Measurements from ENCODE around the gene STAC2. TPM values are rescaled to one million over a fixed set of nuclear protein-coding genes. Genes with fewer than 3 reads are reported as not detected.

The STAC2 gene
- total and polyA plus RNA-seq, 2 of the 13 experiments (the other 11 are each of a cell fraction or from before 2014, with no cell fraction given), result not detected

DNA sequence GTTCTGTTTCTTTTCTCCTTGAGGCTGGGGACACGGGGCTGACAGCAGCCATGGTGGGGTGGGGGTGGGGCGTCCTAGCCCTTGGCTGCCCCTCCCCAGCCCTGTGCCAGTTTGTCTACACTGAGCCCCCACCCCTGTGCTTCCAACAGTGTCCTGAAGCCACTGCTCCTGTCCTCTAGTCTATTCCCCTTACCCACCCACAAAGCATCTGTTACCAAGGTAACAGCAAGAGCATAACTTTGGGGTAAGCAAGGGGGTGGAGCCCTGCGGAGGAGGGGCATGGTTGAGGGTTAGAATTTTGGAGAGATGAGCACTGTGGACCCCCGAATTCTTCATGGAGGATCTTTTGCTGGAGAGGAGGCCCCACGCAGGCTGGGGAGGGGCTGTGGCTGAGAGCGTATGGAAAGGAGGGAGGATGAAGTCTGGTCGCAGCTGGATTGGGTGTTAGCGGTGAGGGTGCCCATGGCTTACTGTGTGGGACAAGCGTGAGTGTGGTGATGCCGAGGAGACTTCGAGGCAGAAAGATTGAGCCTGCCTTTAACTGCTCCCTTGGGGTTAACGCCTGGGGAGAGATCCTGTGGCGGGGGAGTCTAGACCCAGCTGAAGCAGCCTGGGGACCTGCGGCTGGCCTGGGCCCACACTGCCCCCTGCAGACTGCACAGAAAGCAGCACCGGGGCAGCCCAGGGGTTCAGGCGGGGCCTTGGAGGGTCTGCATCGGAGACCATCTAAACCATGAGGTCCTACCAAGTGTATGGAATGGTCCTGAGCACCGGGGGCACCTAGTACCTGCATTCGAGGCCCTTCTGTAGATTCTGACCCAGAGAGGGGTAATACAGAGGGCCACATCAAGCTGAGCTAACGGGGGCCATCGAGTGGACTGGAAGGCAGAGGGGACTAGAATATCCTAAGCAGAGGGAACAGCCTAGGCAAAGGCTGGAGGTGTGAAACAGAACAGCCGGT is 6.1 kb upstream of the STAC2 start (continued):
- TF ChIP-seq ARNT2 (CRISPR knock-in tag; IDR thresholded peaks at IDR 0.05; ENCODE audit: low read depth), result no peak
- TF ChIP-seq, protein P1, sequence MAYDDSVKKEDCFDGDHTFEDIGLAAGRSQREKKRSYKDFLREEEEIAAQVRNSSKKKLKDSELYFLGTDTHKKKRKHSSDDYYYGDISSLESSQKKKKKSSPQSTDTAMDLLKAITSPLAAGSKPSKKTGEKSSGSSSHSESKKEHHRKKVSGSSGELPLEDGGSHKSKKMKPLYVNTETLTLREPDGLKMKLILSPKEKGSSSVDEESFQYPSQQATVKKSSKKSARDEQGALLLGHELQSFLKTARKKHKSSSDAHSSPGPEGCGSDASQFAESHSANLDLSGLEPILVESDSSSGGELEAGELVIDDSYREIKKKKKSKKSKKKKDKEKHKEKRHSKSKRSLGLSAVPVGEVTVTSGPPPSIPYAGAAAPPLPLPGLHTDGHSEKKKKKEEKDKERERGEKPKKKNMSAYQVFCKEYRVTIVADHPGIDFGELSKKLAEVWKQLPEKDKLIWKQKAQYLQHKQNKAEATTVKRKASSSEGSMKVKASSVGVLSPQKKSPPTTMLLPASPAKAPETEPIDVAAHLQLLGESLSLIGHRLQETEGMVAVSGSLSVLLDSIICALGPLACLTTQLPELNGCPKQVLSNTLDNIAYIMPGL (CRISPR knock-in tag; IDR thresholded peaks at IDR 0.05; ENCODE audit: borderline replicate concordance in 1 of 2, low read depth in 1 of 2), result peak in 1 of 2 experiments; percentile 49; a peak in 1 of 4 replicates
- TF ChIP-seq ZNF598 (CRISPR knock-in tag; IDR thresholded peaks at IDR 0.05; ENCODE audit: borderline replicate concordance), result no peak
- 0 out of 2 replicates have a peak, but pooled peaks have one; percentile 25 for TF ChIP-seq ZBTB7B (CRISPR knock-in tag; IDR thresholded peaks at IDR 0.05)
- no peak for TF ChIP-seq MBNL3 (CRISPR knock-in tag; conservative IDR thresholded peaks at IDR 0.05)
- no peak for TF ChIP-seq EEA1 (CRISPR knock-in tag; IDR thresholded peaks at IDR 0.05; ENCODE audit: borderline replicate concordance)
- TF ChIP-seq ZNF724P (CRISPR knock-in tag; IDR thresholded peaks at IDR 0.05; ENCODE audit: borderline replicate concordance), result no peak
- no peak for TF ChIP-seq ZNF446 (CRISPR knock-in tag; IDR thresholded peaks at IDR 0.05)
- TF ChIP-seq ZNF616 (CRISPR knock-in tag; IDR thresholded peaks at IDR 0.05; ENCODE audit: low read depth), result no peak
- TF ChIP-seq NCOR1 (IDR thresholded peaks at IDR 0.05; ENCODE audit: borderline replicate concordance, low read length), result no peak
- no peak for TF ChIP-seq KAT7 (CRISPR knock-in tag; IDR thresholded peaks at IDR 0.05; ENCODE audit: borderline replicate concordance)
- no peak for TF ChIP-seq DNMT1 (CRISPR knock-in tag; IDR thresholded peaks at IDR 0.05)
- TF ChIP-seq TGIF2 (CRISPR knock-in tag; IDR thresholded peaks at IDR 0.05), result no peak
- TF ChIP-seq REXO4 (CRISPR knock-in tag; IDR thresholded peaks at IDR 0.05; ENCODE audit: borderline replicate concordance), result no peak
- peak; percentile 52; the same call in 1 of the 2 replicates for TF ChIP-seq NRL (CRISPR knock-in tag; IDR thresholded peaks at IDR 0.05; ENCODE audit: borderline replicate concordance)
- TF ChIP-seq, protein P2, sequence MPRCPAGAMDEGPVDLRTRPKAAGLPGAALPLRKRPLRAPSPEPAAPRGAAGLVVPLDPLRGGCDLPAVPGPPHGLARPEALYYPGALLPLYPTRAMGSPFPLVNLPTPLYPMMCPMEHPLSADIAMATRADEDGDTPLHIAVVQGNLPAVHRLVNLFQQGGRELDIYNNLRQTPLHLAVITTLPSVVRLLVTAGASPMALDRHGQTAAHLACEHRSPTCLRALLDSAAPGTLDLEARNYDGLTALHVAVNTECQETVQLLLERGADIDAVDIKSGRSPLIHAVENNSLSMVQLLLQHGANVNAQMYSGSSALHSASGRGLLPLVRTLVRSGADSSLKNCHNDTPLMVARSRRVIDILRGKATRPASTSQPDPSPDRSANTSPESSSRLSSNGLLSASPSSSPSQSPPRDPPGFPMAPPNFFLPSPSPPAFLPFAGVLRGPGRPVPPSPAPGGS (CRISPR knock-in tag; IDR thresholded peaks at IDR 0.05), result peak; percentile 42; the same call in 1 of the 2 replicates
- no peak; the same call in 1 of the 2 replicates for TF ChIP-seq ZNF83 (CRISPR knock-in tag; IDR thresholded peaks at IDR 0.05; ENCODE audit: borderline replicate concordance)
- TF ChIP-seq, protein P3, sequence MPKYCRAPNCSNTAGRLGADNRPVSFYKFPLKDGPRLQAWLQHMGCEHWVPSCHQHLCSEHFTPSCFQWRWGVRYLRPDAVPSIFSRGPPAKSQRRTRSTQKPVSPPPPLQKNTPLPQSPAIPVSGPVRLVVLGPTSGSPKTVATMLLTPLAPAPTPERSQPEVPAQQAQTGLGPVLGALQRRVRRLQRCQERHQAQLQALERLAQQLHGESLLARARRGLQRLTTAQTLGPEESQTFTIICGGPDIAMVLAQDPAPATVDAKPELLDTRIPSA (CRISPR knock-in tag; IDR thresholded peaks at IDR 0.05; ENCODE audit: borderline replicate concordance), result no peak
- TF ChIP-seq CENPT (CRISPR knock-in tag; IDR thresholded peaks at IDR 0.05; ENCODE audit: low read depth), result no peak
- no peak for TF ChIP-seq ZNF296 (CRISPR knock-in tag; conservative IDR thresholded peaks at IDR 0.05)
- no peak for TF ChIP-seq TEAD2 (CRISPR knock-in tag; IDR thresholded peaks at IDR 0.05)
- TF ChIP-seq, protein P4, sequence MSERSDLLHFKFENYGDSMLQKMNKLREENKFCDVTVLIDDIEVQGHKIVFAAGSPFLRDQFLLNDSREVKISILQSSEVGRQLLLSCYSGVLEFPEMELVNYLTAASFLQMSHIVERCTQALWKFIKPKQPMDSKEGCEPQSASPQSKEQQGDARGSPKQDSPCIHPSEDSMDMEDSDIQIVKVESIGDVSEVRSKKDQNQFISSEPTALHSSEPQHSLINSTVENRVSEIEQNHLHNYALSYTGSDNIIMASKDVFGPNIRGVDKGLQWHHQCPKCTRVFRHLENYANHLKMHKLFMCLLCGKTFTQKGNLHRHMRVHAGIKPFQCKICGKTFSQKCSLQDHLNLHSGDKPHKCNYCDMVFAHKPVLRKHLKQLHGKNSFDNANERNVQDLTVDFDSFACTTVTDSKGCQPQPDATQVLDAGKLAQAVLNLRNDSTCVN (CRISPR knock-in tag; IDR thresholded peaks at IDR 0.05; ENCODE audit: borderline replicate concordance), result no peak
